ENCODE data around the gene TSNAX. TPM values are rescaled to one million over a fixed set of nuclear protein-coding genes. Genes with fewer than 3 reads are reported as not detected.
A peak's percentile ranks its signal among the peaks of the same experiment; 100 is the strongest.

Gene TSNAX
- polyA plus RNA-seq, 1 of the 3 experiments (the other 2 are of a cell fraction) = 15.7 TPM

DNA sequence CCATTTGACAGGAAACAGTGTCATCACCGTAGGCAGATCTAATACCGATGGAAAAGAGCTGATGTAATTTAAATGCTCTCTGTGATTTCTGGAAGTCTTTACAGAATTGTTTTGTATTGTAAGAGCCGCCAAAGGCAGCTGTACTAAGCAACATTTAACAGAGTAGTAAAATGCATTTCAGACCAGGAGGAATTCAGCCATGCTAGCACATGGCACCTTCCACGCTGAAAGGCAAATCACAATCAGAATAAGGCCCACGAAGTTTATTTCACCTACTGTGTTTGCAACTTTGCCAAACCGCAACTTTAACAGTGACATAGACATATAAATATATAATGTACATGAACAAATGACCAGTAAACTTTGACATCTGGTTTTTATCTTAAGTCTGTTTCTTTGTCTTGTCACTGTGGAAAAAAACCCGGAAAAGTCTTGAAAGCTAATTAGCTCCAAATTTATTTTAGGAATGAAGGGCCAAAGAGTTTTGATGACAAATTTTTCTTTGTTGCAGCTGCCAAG, 72.0 kb downstream of the TSNAX start (continued):
- TF ChIP-seq REST (IDR thresholded peaks at IDR 0.05; ENCODE audit: low read depth, low read length) (no peak), USF1 (IDR thresholded peaks at IDR 0.05; ENCODE audit: borderline replicate concordance, low read depth) (no peak), EZH2phosphoT487 (IDR thresholded peaks at IDR 0.05; ENCODE audit: borderline replicate concordance, low read depth) (no peak), MXI1 (IDR thresholded peaks at IDR 0.05; ENCODE audit: low read depth, low read length) (peak; percentile 58; the same call in 1 of the 2 replicates), MEF2A (IDR thresholded peaks at IDR 0.05; ENCODE audit: borderline replicate concordance, low read depth) (peak; percentile 21; the same call in 1 of the 2 replicates), FOXJ3 (CRISPR knock-in tag; IDR thresholded peaks at IDR 0.05) (no peak), CTCF (IDR thresholded peaks at IDR 0.05) (no peak), EP300 (IDR thresholded peaks at IDR 0.05; ENCODE audit: borderline replicate concordance in 1 of 2, low read depth in 1 of 2, low read length in 1 of 2) (peak; percentile 9 to 54; a peak in 2 of 4 replicates), SMC3 (IDR thresholded peaks at IDR 0.05; ENCODE audit: low read depth, low read length) (no peak), FOXM1 (IDR thresholded peaks at IDR 0.05; ENCODE audit: low read depth) (no peak; the same call in 1 of the 2 replicates)

- H3K27ac ChIP-seq (ENCODE audit: low read depth in 2 of 2, low read length in 1 of 2) = peak overlapping the region; percentile 24 to 47; a peak in 2 of 4 replicates
- ChIA-PET POLR2A (interaction anchor here (0.9 kb wide), 1 partner anchor 204 kb away, joined by 3 read pairs; no protein-coding TSS in a partner anchor), CTCF (interaction anchor here (1.0 to 2.6 kb wide), 5 partner anchors 11 to 264 kb away, joined by 3 to 9 read pairs (median 3); partner anchors contain the start of genes EXOC8 and SPRTN)
- H3K27me3 ChIP-seq (ENCODE audit: insufficient read depth) = no peaks in the 10 kb centered on the region
- H3F3A ChIP-seq (replicated peaks; ENCODE audit: insufficient read depth) = peaks cover 25% of the 10 kb centered on the region
- H3K4me2 ChIP-seq = peak overlapping the region; percentile 29; the same call in 1 of the 2 replicates
- H2AFZ ChIP-seq (ENCODE audit: low read depth) = no peak overlapping the region
- no peaks in the 10 kb centered on the region for H4K20me1 ChIP-seq (ENCODE audit: insufficient read depth)
- no peaks in the 10 kb centered on the region for H3K79me2 ChIP-seq (ENCODE audit: insufficient read depth)
- H3K4me3 ChIP-seq (ENCODE audit: low read depth in 2 of 2, low read length in 1 of 2) = no peak overlapping the region
- H3K9ac ChIP-seq = no peak overlapping the region
- WGBS (ENCODE audit: low lambda C conversion rate) = 63% methylated on average over 5 of the region's 5 CpGs
- no peak for TF ChIP-seq GABPA (IDR thresholded peaks at IDR 0.05; ENCODE audit: low read depth)
- peak; percentile 16; the same call in 1 of the 2 replicates for TF ChIP-seq NFIC (IDR thresholded peaks at IDR 0.05; ENCODE audit: borderline replicate concordance)
- peak; percentile 44; the same call in 1 of the 2 replicates for TF ChIP-seq TCF12 (IDR thresholded peaks at IDR 0.05)
- no peak for DNase-seq
- no peaks in the 10 kb centered on the region for H3K36me3 ChIP-seq (replicated peaks in 1 of 2; ENCODE audit: control insufficient read depth in 1 of 2, insufficient read depth in 2 of 2, low read length in 1 of 2)
- H3K9me3 ChIP-seq = no peaks in the 10 kb centered on the region
- H3K9me2 ChIP-seq = no peaks in the 10 kb centered on the region
- peaks cover 22 to 25% of the 10 kb centered on the region in 2 experiments for H3K4me1 ChIP-seq (ENCODE audit: control insufficient read depth in 1 of 2, insufficient read depth in 2 of 2, low read depth in 1 of 2, low read length in 1 of 2)
These were observed 73.6 kb downstream of the TSNAX start for GRCh38 chr1:231601824-231602672.
